ENCODE measurements around the gene PSMD1.
"Not testable (repeated sequence)": the region's sequence is repeated elsewhere in the genome, so short reads cannot be mapped to it uniquely, and the experiment has no call there.

Gene PSMD1

DNA sequence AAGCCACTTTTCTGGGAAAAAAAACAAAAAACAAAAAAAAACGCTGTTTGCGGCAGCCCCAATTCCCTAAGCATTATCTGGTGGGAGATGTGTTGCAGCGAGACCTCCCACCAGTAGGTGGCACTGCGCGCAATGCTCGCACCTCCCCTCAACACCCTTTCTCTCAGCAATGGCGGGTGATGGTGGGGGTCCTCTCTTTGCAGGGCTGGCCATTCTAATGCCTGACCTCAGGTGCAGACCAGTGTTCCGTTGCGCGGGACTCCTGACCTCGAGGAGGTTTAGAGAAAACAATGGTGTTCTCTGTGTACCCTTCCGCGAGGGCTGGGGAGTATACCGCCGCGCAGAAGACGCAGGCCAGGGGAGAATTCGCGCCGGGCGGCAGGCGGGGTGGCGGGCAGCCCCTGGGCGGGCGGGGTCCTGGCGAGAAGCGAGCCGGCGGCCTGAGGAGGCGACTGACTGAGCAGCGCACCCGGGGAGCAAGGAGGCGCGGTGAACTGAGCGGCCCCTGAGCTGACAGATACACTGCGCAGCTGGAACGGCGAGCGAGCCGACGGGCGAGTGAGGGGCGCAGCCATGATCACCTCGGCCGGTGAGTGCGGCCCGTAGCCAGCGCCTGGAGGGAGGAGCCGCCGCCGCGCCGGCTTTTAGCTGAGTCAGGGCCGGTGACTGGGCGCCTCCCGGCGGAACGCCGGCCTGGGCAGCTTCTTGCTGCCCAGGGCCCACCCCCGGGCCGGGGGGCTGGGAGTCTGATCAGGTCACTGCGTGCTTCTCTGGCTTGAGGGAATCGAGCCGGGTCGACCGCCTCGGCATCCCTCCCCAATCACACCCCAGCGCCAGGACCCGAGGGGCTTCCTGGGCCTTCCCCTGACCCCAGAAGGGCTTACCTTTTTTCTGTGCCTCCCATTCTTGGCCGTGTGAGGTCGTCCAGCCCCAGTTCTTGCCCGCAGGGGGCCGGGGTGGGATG is at the start of gene PSMD1:
Gene PSMD1 (plus strand): TSS at position 415 of the 964 bp plus-strand sequence. CDS start 159 bp downstream, at position 574.
- FAIRE-seq: no peak

DNA sequence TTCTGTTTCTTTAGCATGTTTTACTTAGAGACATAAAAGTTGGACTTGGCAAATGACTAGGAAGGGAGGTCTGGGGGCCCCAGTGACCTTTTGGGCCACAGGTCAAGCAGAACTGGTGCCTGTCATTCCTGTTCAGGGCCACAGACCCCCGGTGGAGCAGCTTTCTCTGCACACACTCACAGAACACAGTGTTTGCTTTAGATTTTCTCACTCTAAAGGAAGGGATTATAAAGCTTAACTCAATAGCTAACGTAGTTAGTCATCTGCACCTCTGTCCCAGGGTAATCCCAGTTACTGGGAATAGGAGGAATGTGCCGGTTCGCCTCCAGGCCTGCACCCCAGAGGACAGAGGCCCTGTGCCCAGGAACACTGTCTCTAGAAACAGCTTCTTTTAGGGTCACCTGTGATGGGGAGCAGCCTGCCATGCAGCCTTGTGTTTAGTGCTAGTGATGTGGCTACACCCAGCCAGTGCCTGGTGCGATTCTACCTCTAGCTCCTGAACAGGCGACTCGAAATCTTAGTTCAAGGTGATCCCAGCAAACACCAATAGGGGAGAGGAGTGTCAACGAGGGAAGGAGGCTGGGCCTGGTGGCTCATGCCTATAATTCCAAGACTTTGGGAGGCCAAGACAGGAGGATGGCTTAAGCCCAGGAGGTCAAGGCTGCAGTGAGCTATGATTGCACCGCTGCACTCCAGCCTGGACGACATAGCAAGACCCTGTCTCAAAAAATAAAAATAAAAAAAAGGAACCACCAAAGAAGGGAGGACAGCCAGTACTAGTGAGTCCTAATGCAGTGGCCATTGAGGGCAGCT is 49.2 kb upstream of the PSMD1 start:
- no peak for FAIRE-seq

DNA sequence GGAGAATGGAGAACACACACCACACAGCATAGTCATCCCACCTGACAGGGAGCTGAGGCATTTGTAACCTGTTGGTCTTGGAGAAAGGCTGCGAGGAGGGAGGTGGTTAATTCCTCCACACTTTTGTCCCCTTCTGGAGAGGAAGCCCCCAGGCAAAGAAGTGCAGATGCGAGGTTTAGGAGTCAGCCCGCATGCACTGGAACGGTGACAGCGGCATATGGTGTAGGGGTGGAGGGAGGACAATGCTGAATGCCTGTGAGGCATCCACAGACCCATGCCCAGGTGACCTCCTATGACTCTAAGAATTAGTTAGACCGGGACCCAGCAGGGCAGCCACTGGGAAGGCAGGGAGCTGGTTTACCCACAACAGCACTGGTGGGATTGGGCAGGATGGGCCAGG is 48.5 kb upstream of the PSMD1 start:
- no peak for FAIRE-seq

DNA sequence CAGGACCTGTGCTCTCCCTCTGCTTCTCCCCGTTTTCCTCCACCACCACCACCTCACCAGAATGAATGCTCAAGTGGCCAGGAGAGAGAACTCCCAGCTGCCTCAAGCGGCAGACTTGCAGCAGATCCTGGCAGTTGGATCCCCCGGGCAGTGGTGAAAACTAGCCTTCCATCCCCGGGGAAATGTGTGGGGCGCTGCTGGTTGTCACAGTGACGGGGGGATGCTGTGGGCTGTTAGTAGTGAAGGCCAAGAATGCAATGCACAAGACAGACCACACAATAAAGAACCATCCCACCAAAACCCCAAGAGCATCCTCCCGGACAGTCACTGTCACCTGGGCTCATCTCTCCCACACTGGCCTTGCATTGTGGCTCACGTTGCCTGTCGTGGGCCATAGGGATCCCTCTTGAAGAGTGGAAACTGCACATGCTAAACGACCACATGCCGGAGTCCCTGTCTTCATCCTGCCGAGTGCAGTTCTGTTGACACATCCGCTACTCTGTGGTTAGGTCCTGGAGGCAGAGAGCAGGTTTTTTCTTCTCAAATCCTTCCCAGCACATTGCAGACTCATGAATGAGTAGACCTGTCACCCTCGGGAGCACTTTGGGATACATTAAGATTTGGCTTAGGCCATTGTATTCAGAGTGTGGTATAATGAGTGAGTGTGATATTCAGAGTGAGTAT is 47.3 kb upstream of the PSMD1 start:
- FAIRE-seq: no peak

DNA sequence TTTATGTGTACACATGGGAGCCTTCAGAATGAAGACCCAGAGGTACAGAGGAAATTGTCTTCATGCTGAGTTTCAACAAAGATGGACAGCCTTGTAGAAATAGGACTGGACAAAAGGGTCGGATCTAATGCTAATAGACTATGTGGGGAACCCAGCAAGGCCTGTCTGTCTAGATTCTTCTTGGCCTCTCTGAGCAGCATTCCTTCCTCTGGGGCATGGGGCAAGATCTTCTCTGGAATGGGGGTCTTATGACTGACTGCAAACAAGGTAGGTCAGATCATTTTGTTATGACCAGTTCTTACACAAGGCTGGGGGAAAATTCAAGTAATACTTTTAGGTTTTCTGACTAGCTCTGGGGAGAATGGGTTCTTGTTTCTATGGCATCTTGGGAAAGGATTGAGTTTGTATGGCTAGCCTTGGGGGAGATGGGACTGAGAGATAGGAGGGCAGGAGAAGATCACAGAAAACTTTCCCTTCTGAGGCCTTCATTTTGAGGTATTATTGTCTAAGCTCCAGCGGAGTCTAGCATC is 46.4 kb upstream of the PSMD1 start:
- FAIRE-seq: no peak

DNA sequence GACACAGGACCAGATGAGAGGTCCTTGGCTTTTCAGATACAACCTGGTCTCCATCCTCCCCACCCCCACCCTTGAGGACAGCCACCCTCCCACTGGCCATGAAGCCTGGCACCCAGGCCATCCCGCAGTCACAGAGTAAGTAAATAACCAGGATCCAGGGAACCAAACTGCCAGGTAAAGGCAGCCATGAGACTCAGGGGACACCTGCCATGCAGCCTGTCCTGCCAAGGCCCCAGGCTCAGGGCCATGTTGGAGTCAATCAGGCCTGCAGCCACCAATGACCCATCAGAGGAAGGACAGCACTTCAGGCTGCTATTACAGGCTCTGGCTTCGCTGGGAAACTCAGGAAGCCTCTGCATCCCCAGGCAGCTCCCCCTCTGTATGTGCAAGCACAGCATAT is 45.1 kb upstream of the PSMD1 start:
- no peak for FAIRE-seq

DNA sequence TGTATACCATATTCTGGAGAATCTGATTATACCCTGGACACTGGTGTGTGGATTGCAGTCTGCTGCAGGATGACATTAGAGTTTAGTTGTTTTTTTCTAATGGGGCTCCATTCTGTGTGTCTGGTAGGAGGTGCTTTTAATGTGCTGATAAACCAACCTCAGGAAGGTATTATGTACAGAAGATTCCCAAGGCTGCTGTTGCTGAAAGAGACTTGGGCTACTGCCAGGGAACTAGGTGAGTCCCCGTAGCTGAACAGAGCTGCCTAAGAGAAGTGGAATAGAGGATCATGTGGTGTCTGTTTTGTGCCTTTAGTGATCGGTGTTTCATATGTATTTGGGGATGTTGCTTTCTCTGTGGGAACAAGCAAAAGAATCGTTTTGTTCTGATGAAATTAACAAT is 44.2 kb upstream of the PSMD1 start:
- FAIRE-seq: peak; percentile 71

DNA sequence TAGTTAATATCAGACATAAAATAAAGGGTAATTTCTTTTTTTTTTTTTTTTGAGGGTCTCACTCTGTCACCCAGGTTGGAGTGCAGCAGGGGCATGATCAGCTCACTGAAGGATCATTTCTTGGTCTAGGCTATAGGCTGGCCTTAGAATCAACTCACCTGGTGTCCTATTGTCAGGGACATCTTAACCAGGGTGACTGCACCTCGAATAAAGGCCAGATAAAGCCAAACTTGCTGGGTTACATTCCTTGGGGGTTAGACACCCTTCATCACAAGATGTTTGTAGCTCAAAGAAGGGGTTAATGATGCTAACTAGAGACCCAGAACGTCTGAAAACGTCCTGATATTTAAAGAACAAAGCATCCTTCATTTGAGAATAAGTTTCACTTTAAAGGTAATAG is 42.8 kb upstream of the PSMD1 start:
- no peak for FAIRE-seq

DNA sequence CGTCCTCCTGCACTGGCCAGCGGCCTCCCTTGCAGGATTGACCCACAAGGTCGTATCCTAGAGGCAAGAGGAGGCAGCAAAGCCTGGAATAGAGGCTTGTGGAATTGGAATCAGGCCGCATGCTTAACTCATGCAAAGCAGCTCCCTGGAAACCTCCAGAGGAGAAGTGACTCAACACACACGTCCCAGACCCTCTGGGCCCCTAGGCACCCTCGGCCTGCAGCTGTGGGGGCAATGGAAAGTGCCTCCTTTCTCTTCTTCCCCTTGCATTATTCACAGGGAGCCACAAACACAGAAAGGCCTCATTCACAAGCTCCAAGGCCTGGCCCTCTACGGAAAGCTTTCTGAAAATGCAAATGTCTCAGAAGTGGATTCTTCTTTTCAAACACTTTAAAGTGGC is 41.2 kb upstream of the PSMD1 start:
- no peak for FAIRE-seq

DNA sequence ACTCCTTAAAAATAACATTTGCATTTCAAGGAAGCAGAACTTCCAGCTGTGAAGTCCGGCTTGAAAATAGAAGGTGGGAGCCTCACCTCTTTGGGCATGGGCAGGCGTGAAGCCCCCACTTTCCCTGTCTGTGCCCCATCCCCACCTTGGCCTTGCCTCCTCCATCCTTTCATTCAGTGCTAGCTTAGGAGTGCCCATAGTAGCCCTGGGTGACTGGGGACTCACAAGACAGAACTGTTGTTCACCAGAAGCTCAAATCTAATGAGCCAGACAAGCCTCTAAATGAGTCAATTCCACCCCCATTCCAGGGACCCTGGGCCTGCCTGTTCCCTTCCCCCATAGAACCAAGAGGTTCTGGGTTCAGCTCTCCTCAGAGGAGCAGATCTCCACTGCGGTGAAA is 40.7 kb upstream of the PSMD1 start:
- FAIRE-seq: no peak

DNA sequence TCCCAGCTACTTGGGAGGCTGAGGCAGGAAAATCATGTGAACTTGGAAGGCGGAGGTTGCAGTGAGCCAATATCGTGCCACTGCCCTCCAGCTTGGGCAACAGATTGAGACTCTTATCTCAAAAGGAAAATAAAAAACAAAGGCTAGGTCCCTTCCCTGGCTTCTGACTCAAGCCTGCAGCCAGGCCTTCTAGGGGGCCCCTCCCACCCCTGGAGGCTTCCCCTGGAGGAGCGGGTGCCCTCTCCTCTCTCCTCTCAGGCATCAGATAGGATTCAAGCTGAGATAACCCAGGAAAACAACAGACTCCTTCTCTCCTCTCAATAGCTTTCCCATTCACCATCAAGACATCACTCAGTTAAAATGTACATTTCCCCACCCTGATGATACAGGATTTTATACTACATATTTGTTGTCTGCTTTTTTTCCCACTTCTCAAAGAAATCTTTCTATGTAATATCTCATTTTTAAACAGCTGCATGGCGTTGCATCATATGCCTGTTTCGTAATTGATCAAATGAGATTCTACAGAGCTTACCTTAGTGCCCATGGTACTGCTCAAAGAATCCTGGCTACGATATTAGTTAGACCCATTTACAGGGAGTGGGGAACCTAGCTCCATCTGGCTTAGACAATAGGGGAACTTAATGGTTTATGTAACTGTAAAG is 40.0 kb upstream of the PSMD1 start:
- no peak for FAIRE-seq

DNA sequence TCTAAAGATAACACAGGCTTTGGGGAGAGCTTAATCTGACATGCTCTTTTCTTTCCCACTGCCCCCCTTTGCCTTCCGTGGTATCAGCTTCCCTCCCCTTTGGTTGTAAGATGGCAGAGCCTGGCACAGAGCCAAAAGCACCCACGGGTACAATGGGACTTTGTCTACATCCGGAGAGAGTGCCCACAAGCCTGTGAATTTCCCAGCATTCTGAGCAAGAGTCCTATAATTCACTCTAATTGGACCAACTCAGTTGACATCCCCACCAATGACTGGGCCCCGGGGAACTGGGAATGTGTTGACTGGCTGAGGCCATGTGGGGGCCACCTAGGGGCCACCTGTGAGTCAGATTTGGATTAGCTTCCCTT is 39.5 kb upstream of the PSMD1 start:
- no peak for FAIRE-seq

DNA sequence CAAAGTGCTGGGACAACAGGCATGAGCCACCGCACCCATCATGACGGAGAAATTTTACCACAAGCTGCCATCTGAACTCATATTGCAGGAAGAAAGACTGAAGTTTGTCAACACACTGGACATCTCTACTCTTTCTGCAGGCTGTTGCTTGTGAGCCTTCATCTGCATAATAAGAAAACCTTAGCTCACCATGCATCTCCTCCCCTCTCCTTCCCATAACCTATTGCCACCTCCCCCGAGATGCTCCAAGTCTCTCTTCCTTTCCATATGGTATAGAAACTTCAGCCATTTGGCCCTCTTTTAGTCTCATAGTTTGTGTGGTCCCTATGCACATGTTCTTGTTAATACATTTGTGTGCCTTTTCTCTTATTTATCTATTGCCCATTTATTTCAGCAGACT is 38.5 kb upstream of the PSMD1 start:
- no peak for FAIRE-seq

DNA sequence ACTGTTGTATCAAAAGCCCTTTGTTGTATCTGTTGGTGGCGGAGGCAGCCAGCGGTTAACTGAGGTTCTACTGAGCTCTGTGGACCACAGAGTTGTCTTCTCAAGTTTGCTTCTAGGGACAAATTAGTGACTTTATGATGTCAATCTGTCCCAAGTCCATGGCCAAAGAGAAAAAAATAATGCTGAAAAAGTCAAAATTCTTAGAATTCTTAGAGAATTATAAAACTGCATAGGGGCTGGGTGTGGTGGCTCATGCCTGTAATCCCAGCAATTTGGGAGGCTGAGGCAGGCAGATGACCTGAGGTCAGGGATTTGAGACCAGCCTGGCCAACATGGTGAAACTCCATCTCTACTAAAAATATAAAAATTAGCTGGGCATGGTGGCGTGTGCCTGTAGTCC is 31.6 kb upstream of the PSMD1 start:
- not testable (repeated sequence) for FAIRE-seq

DNA sequence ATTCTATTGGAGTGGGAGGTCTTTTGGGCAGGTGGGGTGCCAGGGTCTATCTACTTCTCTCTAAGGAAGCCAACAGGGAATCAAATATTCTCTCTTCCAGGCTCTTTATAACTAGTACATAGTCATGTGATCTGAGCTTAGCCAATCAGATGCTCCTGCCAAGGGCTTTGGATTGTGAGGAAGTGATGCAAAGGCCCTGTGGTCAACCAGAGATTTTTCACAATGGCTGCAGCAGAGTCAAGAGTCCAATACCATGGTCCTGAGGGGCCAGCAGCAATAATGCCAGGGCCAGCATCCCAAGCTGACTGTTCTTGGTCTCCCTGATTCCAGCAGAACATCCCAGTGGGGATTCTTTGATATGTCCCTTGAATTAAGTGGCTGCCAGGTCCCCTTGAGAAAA is 27.8 kb upstream of the PSMD1 start:
- no peak for FAIRE-seq

DNA sequence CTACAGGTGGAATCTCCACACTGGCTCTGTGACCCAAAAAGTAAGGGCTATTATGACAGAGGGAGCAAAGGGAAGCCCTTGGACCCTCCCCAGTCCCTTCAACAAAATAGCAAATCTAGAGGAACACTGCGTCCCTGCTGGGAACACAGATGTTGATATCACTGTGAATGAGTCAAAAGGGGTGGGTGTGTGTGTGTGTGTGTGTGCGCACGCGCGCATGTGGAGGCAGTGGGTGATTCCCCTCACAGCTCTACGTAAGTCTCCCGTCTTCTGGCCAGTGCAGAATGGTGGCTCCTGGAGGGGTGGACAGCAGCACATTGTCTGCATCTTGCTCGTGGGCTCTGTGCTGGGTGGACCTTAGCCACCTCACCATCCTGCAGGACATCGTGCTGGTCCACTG is 27.1 kb upstream of the PSMD1 start:
- no peak for FAIRE-seq

DNA sequence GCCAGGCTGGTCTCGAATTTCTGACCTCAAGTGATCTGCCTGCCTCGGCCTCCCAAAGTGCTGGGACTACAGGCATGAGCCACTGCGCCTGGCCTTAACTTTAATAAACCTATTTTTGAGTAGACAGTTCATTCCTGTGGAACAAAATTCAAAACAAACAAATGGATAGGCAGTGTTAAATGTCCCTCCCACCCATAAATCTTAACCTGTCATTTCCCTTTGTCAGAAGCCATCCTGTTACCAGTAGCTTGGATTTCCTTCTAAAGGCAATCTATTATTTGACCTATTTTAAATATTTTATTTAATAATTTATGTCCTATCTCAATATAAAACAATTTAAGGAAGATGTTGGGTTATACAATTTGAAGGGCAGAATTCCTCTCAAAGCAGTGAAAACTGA is 25.9 kb upstream of the PSMD1 start:
- FAIRE-seq: no peak

DNA sequence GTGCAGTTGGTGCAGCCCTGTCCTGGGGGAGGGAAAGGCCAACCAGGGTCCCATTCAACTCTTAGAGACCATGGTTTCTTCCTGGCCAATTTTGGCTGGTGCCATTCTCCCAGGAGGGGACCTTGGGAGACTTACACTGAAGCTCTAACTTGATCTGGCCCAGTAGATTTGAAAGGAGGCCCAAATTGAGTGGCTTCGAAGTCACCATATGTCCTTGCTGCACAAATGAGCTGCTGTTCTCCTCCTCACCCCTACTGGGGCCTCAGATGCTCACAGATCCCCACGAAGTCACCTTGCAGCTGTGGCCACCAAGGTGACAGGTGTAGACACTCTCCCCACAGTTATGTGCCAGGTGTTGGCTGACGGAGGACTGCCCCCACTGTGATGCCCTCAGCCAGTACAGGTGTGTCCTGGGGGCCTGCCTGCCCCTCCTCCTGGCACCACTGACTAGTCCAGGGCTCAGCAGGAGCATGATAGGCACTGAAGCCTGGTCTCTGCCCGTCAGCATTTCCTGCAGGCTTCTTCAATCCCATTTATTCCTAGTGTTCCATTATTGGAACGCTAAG is 24.0 kb upstream of the PSMD1 start:
- FAIRE-seq: no peak

DNA sequence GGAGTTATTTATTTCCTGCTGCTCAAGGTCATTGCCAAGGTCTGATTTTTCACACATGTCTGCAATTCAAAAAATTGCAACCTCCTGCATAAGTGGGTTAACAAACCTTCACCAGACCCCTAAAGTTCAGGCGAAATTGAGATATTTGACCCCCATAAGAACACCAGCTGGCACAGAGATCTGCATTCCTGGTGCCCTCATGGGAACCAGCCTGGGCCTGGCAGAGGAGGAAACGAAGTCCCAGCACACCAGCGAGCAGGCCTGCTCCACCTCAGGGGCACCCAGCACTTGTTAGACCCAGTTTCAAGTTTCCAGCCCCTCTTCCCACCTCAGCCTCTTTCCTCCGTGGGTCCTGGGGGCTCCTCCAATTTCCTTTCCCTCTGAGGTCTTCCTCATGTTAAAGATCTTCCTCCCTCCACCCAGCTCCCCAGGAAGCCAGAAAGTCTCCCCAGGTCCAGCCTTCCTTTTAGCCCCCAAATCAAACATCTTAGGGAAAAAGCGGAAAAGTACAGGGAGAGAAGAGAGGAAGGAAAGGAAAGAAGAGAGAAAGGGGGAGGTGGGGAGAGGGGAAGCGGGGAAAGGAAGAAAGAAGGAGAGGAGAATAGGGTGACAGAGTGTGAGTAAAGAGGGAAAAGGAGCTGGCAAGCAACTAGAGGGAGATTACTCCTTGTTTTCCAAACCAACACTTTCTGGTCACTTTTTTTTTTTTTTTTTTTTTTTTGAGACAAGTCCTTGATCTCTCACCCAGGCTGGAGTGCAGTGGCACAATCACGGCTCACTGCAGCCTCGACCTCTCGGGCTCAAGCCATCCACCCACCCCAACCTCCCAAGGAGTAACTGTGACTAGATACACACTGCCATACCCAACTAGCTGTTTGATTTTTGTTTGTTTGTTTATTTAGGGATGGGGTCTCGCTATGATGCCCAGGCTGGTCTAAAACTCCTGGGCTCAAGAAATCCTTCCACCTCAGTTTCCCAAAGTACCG is 23.2 kb upstream of the PSMD1 start:
- FAIRE-seq: no peak

DNA sequence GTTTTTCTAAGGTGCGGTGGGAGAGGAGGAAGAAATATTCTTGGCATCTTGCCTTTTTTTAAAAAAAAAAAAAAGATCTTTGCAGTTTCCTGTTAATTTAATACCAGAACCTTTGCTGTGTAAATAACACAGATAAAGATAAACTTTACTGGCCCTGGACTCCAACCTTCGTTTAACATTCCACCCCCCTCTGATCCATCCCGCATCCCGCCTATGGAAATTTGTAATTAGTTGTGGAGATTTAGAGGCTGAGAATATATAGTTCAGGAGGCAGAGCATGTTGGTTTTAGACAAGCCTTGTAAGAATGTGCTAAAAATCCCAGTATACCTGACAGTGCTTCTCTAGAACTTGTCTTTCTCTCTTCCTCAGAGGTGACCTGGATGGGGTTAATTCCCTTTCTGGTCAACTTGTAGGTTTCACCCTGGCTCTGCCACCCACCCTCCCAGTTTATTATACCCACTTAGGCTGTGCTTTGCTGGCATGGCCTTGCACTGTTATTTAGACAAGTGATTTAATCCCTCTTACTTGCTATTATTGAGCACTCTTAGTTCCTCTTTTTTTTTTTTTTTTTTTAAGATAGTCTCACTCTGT is 22.3 kb upstream of the PSMD1 start:
- no peak for FAIRE-seq

DNA sequence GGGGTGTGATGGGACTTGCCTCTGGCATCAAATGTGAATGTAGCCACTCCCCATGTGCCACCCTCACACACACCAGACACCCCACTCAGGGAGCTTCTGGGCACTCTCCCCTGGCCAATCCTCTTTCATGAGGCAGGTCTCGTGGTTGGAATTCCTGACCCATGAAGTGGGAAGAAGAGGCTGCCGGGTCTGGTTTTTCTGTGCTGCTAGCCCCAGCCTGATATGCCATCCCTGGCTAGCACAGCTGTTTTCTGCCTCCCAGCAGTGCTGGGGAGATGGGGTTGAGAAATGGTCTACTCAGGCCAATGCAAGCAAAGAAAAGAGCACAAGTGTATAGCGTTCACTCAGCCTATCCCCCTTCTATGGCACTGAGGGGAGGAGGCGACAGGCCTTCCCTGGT is 20.5 kb upstream of the PSMD1 start:
- no peak for FAIRE-seq
